ENCODE measurements around the gene KIAA0408.

The KIAA0408 gene

DNA sequence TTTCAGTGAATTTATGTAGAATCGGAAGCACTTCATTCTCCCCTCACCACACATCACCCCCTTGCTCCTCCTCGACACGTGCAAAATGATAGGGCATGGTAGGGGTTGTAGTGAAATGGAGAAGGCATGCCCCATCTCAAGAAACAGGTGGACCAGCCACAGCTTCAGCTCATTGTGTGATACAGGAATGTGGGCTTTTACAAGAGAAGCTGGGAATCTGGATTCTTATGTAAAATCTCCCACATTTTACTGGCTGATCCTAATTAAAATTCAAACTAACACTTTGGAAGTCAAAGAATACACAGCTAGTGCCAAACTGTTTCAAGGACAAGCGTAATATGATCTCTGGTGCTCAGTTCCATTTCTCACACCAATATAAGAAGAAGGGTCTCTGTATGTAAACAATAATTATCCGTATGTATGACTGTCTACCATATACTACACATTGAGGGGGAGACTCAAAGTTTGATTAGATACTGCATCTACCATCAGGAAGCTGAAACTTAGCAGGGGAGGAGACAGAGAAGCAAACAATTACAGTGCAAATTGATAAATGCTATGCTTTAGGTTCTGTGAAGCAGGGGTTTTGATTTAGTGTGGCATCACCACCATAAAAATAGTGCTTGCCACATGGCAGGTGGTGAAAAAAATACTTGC lies 24.3 kb upstream of the KIAA0408 start:
- no peaks in the 10 kb centered on the region for H3K36me3 ChIP-seq (replicated peaks; ENCODE audit: insufficient read depth, low read length)
- H2AFZ ChIP-seq (ENCODE audit: low read length), result peak overlapping the region; percentile 80
- DNase-seq, result peak; percentile 47
- peak overlapping the region; percentile 92 for H3K4me2 ChIP-seq (ENCODE audit: low read depth, low read length)
- peak overlapping the region; percentile 48 for H3K4me3 ChIP-seq (ENCODE audit: low read length)
- H3K9me2 ChIP-seq (replicated peaks; ENCODE audit: insufficient read depth, low read length), result no peaks in the 10 kb centered on the region
- no peak for TF ChIP-seq EZH2 (optimal IDR thresholded peaks at IDR 0.05; ENCODE audit: low read depth, low read length)
- TF ChIP-seq, protein P1, sequence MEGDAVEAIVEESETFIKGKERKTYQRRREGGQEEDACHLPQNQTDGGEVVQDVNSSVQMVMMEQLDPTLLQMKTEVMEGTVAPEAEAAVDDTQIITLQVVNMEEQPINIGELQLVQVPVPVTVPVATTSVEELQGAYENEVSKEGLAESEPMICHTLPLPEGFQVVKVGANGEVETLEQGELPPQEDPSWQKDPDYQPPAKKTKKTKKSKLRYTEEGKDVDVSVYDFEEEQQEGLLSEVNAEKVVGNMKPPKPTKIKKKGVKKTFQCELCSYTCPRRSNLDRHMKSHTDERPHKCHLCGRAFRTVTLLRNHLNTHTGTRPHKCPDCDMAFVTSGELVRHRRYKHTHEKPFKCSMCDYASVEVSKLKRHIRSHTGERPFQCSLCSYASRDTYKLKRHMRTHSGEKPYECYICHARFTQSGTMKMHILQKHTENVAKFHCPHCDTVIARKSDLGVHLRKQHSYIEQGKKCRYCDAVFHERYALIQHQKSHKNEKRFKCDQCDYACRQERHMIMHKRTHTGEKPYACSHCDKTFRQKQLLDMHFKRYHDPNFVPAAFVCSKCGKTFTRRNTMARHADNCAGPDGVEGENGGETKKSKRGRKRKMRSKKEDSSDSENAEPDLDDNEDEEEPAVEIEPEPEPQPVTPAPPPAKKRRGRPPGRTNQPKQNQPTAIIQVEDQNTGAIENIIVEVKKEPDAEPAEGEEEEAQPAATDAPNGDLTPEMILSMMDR (IDR thresholded peaks at IDR 0.05; ENCODE audit: low read length), result no peak
- TF ChIP-seq EZH2phosphoT487 (IDR thresholded peaks at IDR 0.05; ENCODE audit: low read length), result no peak
- peaks cover 20% of the 10 kb centered on the region for H3F3A ChIP-seq (ENCODE audit: insufficient read depth, low read length)
- H3K9me3 ChIP-seq (replicated peaks; ENCODE audit: insufficient read depth, low read length), result no peaks in the 10 kb centered on the region
- no peaks in the 10 kb centered on the region for H3K79me2 ChIP-seq (ENCODE audit: low read length)
- peak overlapping the region; percentile 77 for H3K27ac ChIP-seq (ENCODE audit: low read length)
- peak overlapping the region; percentile 16; the same call in 1 of the 2 replicates for H3K9ac ChIP-seq (ENCODE audit: low read length)
- H3K27me3 ChIP-seq (replicated peaks; ENCODE audit: insufficient read depth, low read length), result no peaks in the 10 kb centered on the region
- H3K4me1 ChIP-seq (ENCODE audit: low read length), result peaks cover 24% of the 10 kb centered on the region
- H4K20me1 ChIP-seq (ENCODE audit: insufficient read depth, low read length), result no peaks in the 10 kb centered on the region

DNA sequence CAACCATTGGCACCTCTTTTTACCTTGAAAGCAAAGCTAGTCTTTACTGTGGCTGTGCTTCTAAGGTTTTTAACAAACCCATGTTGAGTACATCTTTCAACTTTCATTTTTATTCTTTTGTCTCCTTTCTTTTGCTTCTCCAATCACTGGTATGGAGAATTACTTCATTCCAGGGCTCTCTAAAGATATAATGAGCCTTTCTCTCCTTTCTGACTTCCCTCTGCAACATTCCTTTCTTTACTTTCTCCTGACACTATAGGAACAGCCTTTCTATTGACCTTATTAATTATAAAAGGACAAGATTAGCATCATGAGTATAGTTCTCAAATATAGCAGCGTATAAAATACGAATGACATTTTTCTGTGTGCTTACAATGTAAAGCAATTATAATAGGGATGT lies 23.1 kb upstream of the KIAA0408 start:
- Histone ChIP-seq H3K4me1 (ENCODE audit: low read length) (peaks cover 24% of the 10 kb centered on the region), H3K4me3 (ENCODE audit: low read length) (no peak overlapping the region), H3F3A (ENCODE audit: insufficient read depth, low read length) (peaks cover 20% of the 10 kb centered on the region), H3K4me2 (ENCODE audit: low read depth, low read length) (no peak overlapping the region), H3K9ac (ENCODE audit: low read length) (no peak overlapping the region), H3K36me3 (replicated peaks; ENCODE audit: insufficient read depth, low read length) (no peaks in the 10 kb centered on the region), H4K20me1 (ENCODE audit: insufficient read depth, low read length) (no peaks in the 10 kb centered on the region), H3K9me2 (replicated peaks; ENCODE audit: insufficient read depth, low read length) (no peaks in the 10 kb centered on the region), H2AFZ (ENCODE audit: low read length) (no peak overlapping the region), H3K27ac (ENCODE audit: low read length) (no peak overlapping the region), H3K27me3 (replicated peaks; ENCODE audit: insufficient read depth, low read length) (no peaks in the 10 kb centered on the region), H3K9me3 (replicated peaks; ENCODE audit: insufficient read depth, low read length) (no peaks in the 10 kb centered on the region), H3K79me2 (ENCODE audit: low read length) (no peaks in the 10 kb centered on the region)
- TF ChIP-seq, protein P1 (IDR thresholded peaks at IDR 0.05; ENCODE audit: low read length), result no peak
- TF ChIP-seq EZH2phosphoT487 (IDR thresholded peaks at IDR 0.05; ENCODE audit: low read length), result no peak
- no peak for TF ChIP-seq EZH2 (optimal IDR thresholded peaks at IDR 0.05; ENCODE audit: low read depth, low read length)
- no peak for DNase-seq

DNA sequence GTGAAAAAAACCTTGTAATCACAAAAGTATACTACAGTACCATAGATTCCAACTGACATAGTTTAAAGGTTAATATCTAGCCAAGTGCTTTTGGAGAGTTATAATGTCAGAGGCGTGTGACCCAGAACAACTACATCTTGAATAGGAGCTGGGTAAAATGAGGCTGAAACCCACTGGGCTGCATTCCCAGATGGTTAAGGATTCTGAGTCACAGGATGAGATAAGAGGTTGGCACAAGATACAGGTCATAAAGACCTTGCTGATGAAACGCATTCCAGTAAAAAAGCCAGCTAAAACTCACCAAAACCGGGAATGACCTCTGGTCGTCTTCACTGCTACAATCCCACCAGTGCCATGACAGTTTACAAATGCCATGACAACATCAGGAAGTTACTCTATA lies 22.4 kb upstream of the KIAA0408 start:
- no peak for DNase-seq

More for the DNA sequence above, 22.4 kb upstream of the KIAA0408 start:
- Histone ChIP-seq H3K9me3 (replicated peaks; ENCODE audit: insufficient read depth, low read length) (no peaks in the 10 kb centered on the region), H3K4me3 (ENCODE audit: low read length) (no peak overlapping the region), H3K9me2 (replicated peaks; ENCODE audit: insufficient read depth, low read length) (no peaks in the 10 kb centered on the region), H3K79me2 (ENCODE audit: low read length) (no peaks in the 10 kb centered on the region), H3K36me3 (replicated peaks; ENCODE audit: insufficient read depth, low read length) (no peaks in the 10 kb centered on the region), H3K4me2 (ENCODE audit: low read depth, low read length) (no peak overlapping the region), H3K27ac (ENCODE audit: low read length) (no peak overlapping the region), H3K9ac (ENCODE audit: low read length) (no peak overlapping the region), H2AFZ (ENCODE audit: low read length) (no peak overlapping the region), H3K4me1 (ENCODE audit: low read length) (peaks cover 24% of the 10 kb centered on the region), H3K27me3 (replicated peaks; ENCODE audit: insufficient read depth, low read length) (no peaks in the 10 kb centered on the region), H4K20me1 (ENCODE audit: insufficient read depth, low read length) (no peaks in the 10 kb centered on the region), H3F3A (ENCODE audit: insufficient read depth, low read length) (peaks cover 20% of the 10 kb centered on the region)
- TF ChIP-seq EZH2 (optimal IDR thresholded peaks at IDR 0.05; ENCODE audit: low read depth, low read length), result no peak
- no peak for TF ChIP-seq EZH2phosphoT487 (IDR thresholded peaks at IDR 0.05; ENCODE audit: low read length)
- TF ChIP-seq, protein P1 (IDR thresholded peaks at IDR 0.05; ENCODE audit: low read length), result no peak

All from MM.1S (cell line).